ENCODE measurements around the gene MRLN. TPM values are rescaled to one million over a fixed set of nuclear protein-coding genes. Genes with fewer than 3 reads are reported as not detected.

MRLN gene
- total and polyA plus RNA-seq, 12 donors, result not detected

- ATAC-seq, result no peak
- WGBS, 2 donors, result 78 to 92% methylated on average over 3 of the region's 3 CpGs
- peaks cover 0 to 11% (median 6%) of the 10 kb centered on the region in 11 donors for H3K9me3 ChIP-seq
- no peak overlapping the region for H3K27ac ChIP-seq
- no peaks in the 10 kb centered on the region for H3K4me1 ChIP-seq
- H3K4me3 ChIP-seq, result no peak overlapping the region
- H3K27me3 ChIP-seq, result no peaks in the 10 kb centered on the region
- TF ChIP-seq, protein P1, sequence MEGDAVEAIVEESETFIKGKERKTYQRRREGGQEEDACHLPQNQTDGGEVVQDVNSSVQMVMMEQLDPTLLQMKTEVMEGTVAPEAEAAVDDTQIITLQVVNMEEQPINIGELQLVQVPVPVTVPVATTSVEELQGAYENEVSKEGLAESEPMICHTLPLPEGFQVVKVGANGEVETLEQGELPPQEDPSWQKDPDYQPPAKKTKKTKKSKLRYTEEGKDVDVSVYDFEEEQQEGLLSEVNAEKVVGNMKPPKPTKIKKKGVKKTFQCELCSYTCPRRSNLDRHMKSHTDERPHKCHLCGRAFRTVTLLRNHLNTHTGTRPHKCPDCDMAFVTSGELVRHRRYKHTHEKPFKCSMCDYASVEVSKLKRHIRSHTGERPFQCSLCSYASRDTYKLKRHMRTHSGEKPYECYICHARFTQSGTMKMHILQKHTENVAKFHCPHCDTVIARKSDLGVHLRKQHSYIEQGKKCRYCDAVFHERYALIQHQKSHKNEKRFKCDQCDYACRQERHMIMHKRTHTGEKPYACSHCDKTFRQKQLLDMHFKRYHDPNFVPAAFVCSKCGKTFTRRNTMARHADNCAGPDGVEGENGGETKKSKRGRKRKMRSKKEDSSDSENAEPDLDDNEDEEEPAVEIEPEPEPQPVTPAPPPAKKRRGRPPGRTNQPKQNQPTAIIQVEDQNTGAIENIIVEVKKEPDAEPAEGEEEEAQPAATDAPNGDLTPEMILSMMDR (IDR thresholded peaks at IDR 0.05), result no peak
- no peaks in the 10 kb centered on the region for H3K36me3 ChIP-seq
- DNase-seq, result no peak
- intact Hi-C loops (cut with DNase I), result no loop called here
Observed at GRCh38 chr10:59724098-59724938, 28.9 kb downstream of the MRLN start.

- H3K27me3 ChIP-seq, result no peaks in the 10 kb centered on the region
- no peaks in the 10 kb centered on the region for H3K4me1 ChIP-seq
- TF ChIP-seq, protein P1 (IDR thresholded peaks at IDR 0.05), result no peak
- ATAC-seq (no peak), DNase-seq (no peak)
- no peak overlapping the region for H3K27ac ChIP-seq
- intact Hi-C loops (cut with DNase I), result no loop called here
- no peak overlapping the region for H3K4me3 ChIP-seq
- peaks cover 0 to 11% (median 6%) of the 10 kb centered on the region in 11 donors for H3K9me3 ChIP-seq
- no peaks in the 10 kb centered on the region for H3K36me3 ChIP-seq
Observed at GRCh38 chr10:59720377-59720776, 32.9 kb downstream of the MRLN start.

DNA sequence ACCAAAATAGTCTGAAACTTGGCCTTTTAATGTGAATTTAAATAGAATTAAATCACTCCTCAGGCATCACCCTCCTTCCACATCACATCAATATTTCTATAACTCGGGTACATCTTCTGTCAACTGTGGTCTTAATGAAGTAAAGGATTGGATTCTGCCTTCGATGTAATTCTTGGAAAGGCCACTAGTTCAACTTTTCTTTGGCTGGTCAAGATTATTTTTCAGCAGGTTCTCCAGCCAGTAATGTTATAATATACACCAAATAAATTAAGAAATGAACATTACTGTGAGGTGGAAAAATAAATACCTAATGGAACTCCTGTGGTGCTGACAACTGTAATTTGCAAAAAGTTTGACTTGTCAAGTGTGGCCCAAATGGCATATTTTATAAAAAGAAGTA, 33.9 kb downstream of the MRLN start:
- DNase-seq, result no peak
- TF ChIP-seq, protein P1 (IDR thresholded peaks at IDR 0.05), result peak in 1 of 9 donors; percentile 8
- ATAC-seq, result no peak
- Histone ChIP-seq H3K36me3 (no peaks in the 10 kb centered on the region), H3K4me3 (no peak overlapping the region), H3K27me3 (no peaks in the 10 kb centered on the region), H3K4me1 (no peaks in the 10 kb centered on the region), H3K9me3 (peaks cover 0 to 11% (median 6%) of the 10 kb centered on the region in 11 donors), H3K27ac (no peak overlapping the region)
- WGBS, 2 donors, result 63 to 65% methylated on average over 2 of the region's 2 CpGs
- intact Hi-C loops (cut with DNase I), result no loop called here

GRCh38 chr10:59718257-59718656, 35.0 kb downstream of the MRLN start:
- Histone ChIP-seq H3K27me3 (no peaks in the 10 kb centered on the region), H3K36me3 (no peaks in the 10 kb centered on the region), H3K4me3 (no peak overlapping the region), H3K9me3 (peaks cover 0 to 11% (median 6%) of the 10 kb centered on the region in 11 donors), H3K4me1 (no peaks in the 10 kb centered on the region), H3K27ac (no peak overlapping the region)
- ATAC-seq, result no peak
- TF ChIP-seq, protein P1 (IDR thresholded peaks at IDR 0.05), result no peak
- WGBS, 2 donors, result 63 to 71% methylated on average over 2 of the region's 2 CpGs
- DNase-seq, result no peak
- intact Hi-C loops (cut with DNase I), result no loop called here
